H9 (cell line): ENCODE results near the gene VPS18. TPM values are rescaled to one million over a fixed set of nuclear protein-coding genes. Genes with fewer than 3 reads are reported as not detected.
A peak's percentile ranks its signal among the peaks of the same experiment; 100 is the strongest.

Experiments
- DNase-seq: peaks from one replicate; pipeline ENCODE4 v3.0.0-alpha.2; 2017
- H2AFZ ChIP-seq: one replicate; pipeline ENCODE4 v1.6.1; 2013; ENCODE audit warnings: mild to moderate bottlenecking, low read length, control low read depth, moderate library complexity
- H2AK5ac ChIP-seq: 2 replicates; pipeline ENCODE4 v1.6.1; 2013; ENCODE audit warnings: low read length, control low read depth, mixed read lengths; ENCODE audit not compliant: insufficient read length
- H2BK120ac ChIP-seq: one replicate; pipeline ENCODE4 v1.6.1; 2013; ENCODE audit warnings: low read depth, mild to moderate bottlenecking, low read length, control low read depth, inconsistent platforms; ENCODE audit not compliant: poor library complexity, severe bottlenecking
- H2BK12ac ChIP-seq: 2 replicates; pipeline ENCODE4 v1.6.1; 2013; ENCODE audit warnings: low read length, control low read depth, mixed read lengths, low read depth; ENCODE audit not compliant: insufficient read length
- H2BK15ac ChIP-seq: 2 replicates; pipeline ENCODE4 v1.6.1; 2013; ENCODE audit warnings: low read depth, low read length, control low read depth
- H2BK20ac ChIP-seq: one replicate; pipeline ENCODE4 v1.6.1; 2013; ENCODE audit warnings: low read depth, mild to moderate bottlenecking, low read length, control low read depth, inconsistent platforms; ENCODE audit not compliant: poor library complexity, severe bottlenecking
- H2BK5ac ChIP-seq: 2 replicates; pipeline ENCODE4 v1.6.1; 2013; ENCODE audit warnings: low read length, control low read depth, mixed read lengths; ENCODE audit not compliant: insufficient read length
- H3K14ac ChIP-seq: 2 replicates; pipeline ENCODE4 v1.6.1; 2013; ENCODE audit warnings: low read length, control low read depth; ENCODE audit not compliant: insufficient read depth
- H3K18ac ChIP-seq: 2 replicates; pipeline ENCODE4 v1.6.1; 2013; ENCODE audit warnings: low read depth, mild to moderate bottlenecking, mixed read lengths, low read length, control low read depth; ENCODE audit not compliant: insufficient read length
- H3K23ac ChIP-seq: 2 replicates; pipeline ENCODE4 v1.6.1; 2013; ENCODE audit warnings: low read length, control low read depth, mixed read lengths, low read depth; ENCODE audit not compliant: insufficient read length
- H3K23me2 ChIP-seq: 2 replicates; pipeline ENCODE4 v1.6.1; 2013; ENCODE audit warnings: low read depth, mild to moderate bottlenecking, mixed read lengths, low read length, control low read depth; ENCODE audit not compliant: insufficient read length, poor library complexity, severe bottlenecking
- H3K27ac ChIP-seq: 2 replicates; pipeline ENCODE4 v1.5.1; 2013; ENCODE audit warnings: low read length, control low read depth, mixed read lengths, low read depth; ENCODE audit not compliant: insufficient read length
- H3K27me3 ChIP-seq: 2 replicates; pipeline ENCODE4 v1.6.1; 2013; ENCODE audit warnings: low read length, control low read depth, inconsistent platforms; ENCODE audit not compliant: insufficient read depth
- H3K4ac ChIP-seq: 2 replicates; pipeline ENCODE4 v1.6.1; 2013; ENCODE audit warnings: low read depth, mild to moderate bottlenecking, control low read depth, inconsistent platforms, low read length, moderate library complexity
- H3K4me1 ChIP-seq: 2 replicates; pipeline ENCODE4 v1.6.1; 2013; ENCODE audit warnings: low read length, control low read depth, inconsistent platforms; ENCODE audit not compliant: insufficient read depth
- H3K4me2 ChIP-seq: 2 replicates; pipeline ENCODE4 v1.6.1; 2013; ENCODE audit warnings: low read length, control low read depth, mixed read lengths; ENCODE audit not compliant: insufficient read length, insufficient read depth
- H3K56ac ChIP-seq: 2 replicates; pipeline ENCODE4 v1.6.1; 2013; ENCODE audit warnings: low read depth, mild to moderate bottlenecking, mixed read lengths, low read length, control low read depth; ENCODE audit not compliant: insufficient read length
- H3K79me1 ChIP-seq: 2 replicates; pipeline ENCODE4 v1.6.1; 2013; ENCODE audit warnings: low read depth, mild to moderate bottlenecking, moderate library complexity, low read length, control low read depth, inconsistent platforms; ENCODE audit not compliant: insufficient read depth, poor library complexity, severe bottlenecking
- H3K79me2 ChIP-seq: 2 replicates; pipeline ENCODE4 v1.6.1; 2013; ENCODE audit warnings: low read length, control low read depth, inconsistent platforms; ENCODE audit not compliant: insufficient read depth
- H3K9ac ChIP-seq: 2 replicates; pipeline ENCODE4 v1.6.1; 2013; ENCODE audit warnings: low read length, control low read depth, mixed read lengths; ENCODE audit not compliant: insufficient read length; ENCODE audit errors: extremely low read depth
- H3K9me3 ChIP-seq: one replicate; pipeline ENCODE4 v1.6.1; 2013; ENCODE audit warnings: low read depth, low read length, inconsistent platforms; ENCODE audit not compliant: control insufficient read depth
- H3T11ph ChIP-seq: one replicate; pipeline ENCODE4 v1.6.1; 2013; ENCODE audit warnings: mild to moderate bottlenecking, low read length, control low read depth, inconsistent platforms
- H4K20me1 ChIP-seq: one replicate; pipeline ENCODE4 v1.6.1; 2013; ENCODE audit not compliant: control insufficient read depth, insufficient read length, insufficient read depth
- H4K5ac ChIP-seq: 2 replicates; pipeline ENCODE4 v1.6.1; 2013; ENCODE audit warnings: low read depth, mild to moderate bottlenecking, mixed read lengths, low read length, control low read depth; ENCODE audit not compliant: insufficient read length
- H4K8ac ChIP-seq: replicated peaks from 2 replicates; pipeline ENCODE4 v1.6.1; 2013; ENCODE audit warnings: low read length, control low read depth, mixed read lengths, low read depth; ENCODE audit not compliant: insufficient read length
- H4K91ac ChIP-seq: 2 replicates; pipeline ENCODE4 v1.6.1; 2013; ENCODE audit warnings: low read depth, mild to moderate bottlenecking, moderate library complexity, mixed read lengths, low read length, control low read depth; ENCODE audit not compliant: insufficient read length
- H3K27ac Mint-ChIP-seq, 3 experiments: 2 replicates in 2 of 3; 3 replicates in 1 of 3; pipeline ENCODE4 v1.8.0; 2020 to 2021; ENCODE audit warnings: mixed read lengths in 3 of 3, mild to moderate bottlenecking in 1 of 3, moderate library complexity in 1 of 3
- H3K27me3 Mint-ChIP-seq: 2 replicates; pipeline ENCODE4 v1.8.0; 2021; ENCODE audit warnings: low read depth, mild to moderate bottlenecking, moderate library complexity, mixed read lengths
- H3K36me3 Mint-ChIP-seq, 3 experiments: 2 replicates in 2 of 3; 3 replicates in 1 of 3; pipeline ENCODE4 v1.8.0; 2020 to 2021; ENCODE audit warnings: low read depth in 3 of 3, mixed read lengths in 3 of 3; ENCODE audit not compliant: insufficient read depth in 1 of 3
- H3K4me1 Mint-ChIP-seq, 2 experiments: 2 replicates each; pipeline ENCODE4 v1.8.0; 2020; ENCODE audit warnings: mixed read lengths in 2 of 2
- H3K4me3 Mint-ChIP-seq, 2 experiments: 2 replicates in 1 of 2; 3 replicates in 1 of 2; pipeline ENCODE4 v1.8.0; 2020 to 2021; ENCODE audit warnings: mild to moderate bottlenecking in 2 of 2, mixed read lengths in 2 of 2, moderate library complexity in 1 of 2
- H3K9me3 Mint-ChIP-seq, 2 experiments: 2 replicates in 1 of 2; 3 replicates in 1 of 2; pipeline ENCODE4 v1.8.0; 2020; ENCODE audit warnings: mild to moderate bottlenecking in 2 of 2, mixed read lengths in 2 of 2, moderate library complexity in 1 of 2
- WGBS: extraction: QIAGEN DNeasy Blood & Tissue Kit; methylation state at CpG from one replicate; pipeline ENCODE4 v1.1.7; 2013; ENCODE audit warnings: missing lambda C conversion rate, low lambda C conversion rate, mixed read lengths; ENCODE audit not compliant: insufficient read length; ENCODE audit errors: extremely low coverage; 5-methylcytosine and 5-hydroxymethylcytosine counted together
- total RNA-seq: library from RNA; stranded (reverse); gene quantifications from 2 replicates; pipeline ENCODE4 v1.2.1, GENCODE V29; 2021
- TF ChIP-seq, protein P1 (sequence below): fragments of 200-600 bp; sonication (generic); conservative IDR thresholded peaks from 3 replicates; pipeline ENCODE4 v1.8.0; 2021; ENCODE audit warnings: antibody characterized with exemption, mild to moderate bottlenecking

Gene VPS18
- total RNA-seq, 1 experiment from 2014 or later: 45.0 TPM

GRCh38 chr15:40932649-40933516 is 38.6 kb downstream of the VPS18 start:
- Mint-ChIP-seq H3K36me3 (no peaks in the 10 kb centered on the region), H3K4me3 (peak overlapping the region in 1 of 2 experiments; percentile 43; a peak in 1 of 5 replicates), H3K27ac (no peak overlapping the region), H3K4me1 (peaks cover 24 to 36% of the 10 kb centered on the region in 2 experiments), H3K27me3 (peaks cover 90% of the 10 kb centered on the region), H3K9me3 (no peaks in the 10 kb centered on the region; a peak in 1 of 5 replicates)
- no peak overlapping the region for H2AFZ ChIP-seq
- no CpG with 5 or more reads among the region's 11 CpGs for WGBS
- H2BK120ac ChIP-seq: no peak overlapping the region
- no peak overlapping the region for H2AK5ac ChIP-seq
- no peak overlapping the region for H3K27ac ChIP-seq
- no peaks in the 10 kb centered on the region for H3K9me3 ChIP-seq
- no peak overlapping the region for H3K18ac ChIP-seq
- H4K8ac ChIP-seq: no peak overlapping the region
- no peak overlapping the region for H3K9ac ChIP-seq
- H3K79me1 ChIP-seq: no peaks in the 10 kb centered on the region
- H2BK20ac ChIP-seq: no peak overlapping the region
- H4K91ac ChIP-seq: no peak overlapping the region
- DNase-seq: no peak
- no peak overlapping the region for H2BK15ac ChIP-seq
- H3K4me2 ChIP-seq: no peak overlapping the region
- no peak overlapping the region for H3K14ac ChIP-seq
- H3K23ac ChIP-seq: no peak overlapping the region
- no peaks in the 10 kb centered on the region for H3K4me1 ChIP-seq
- TF ChIP-seq, protein P1, sequence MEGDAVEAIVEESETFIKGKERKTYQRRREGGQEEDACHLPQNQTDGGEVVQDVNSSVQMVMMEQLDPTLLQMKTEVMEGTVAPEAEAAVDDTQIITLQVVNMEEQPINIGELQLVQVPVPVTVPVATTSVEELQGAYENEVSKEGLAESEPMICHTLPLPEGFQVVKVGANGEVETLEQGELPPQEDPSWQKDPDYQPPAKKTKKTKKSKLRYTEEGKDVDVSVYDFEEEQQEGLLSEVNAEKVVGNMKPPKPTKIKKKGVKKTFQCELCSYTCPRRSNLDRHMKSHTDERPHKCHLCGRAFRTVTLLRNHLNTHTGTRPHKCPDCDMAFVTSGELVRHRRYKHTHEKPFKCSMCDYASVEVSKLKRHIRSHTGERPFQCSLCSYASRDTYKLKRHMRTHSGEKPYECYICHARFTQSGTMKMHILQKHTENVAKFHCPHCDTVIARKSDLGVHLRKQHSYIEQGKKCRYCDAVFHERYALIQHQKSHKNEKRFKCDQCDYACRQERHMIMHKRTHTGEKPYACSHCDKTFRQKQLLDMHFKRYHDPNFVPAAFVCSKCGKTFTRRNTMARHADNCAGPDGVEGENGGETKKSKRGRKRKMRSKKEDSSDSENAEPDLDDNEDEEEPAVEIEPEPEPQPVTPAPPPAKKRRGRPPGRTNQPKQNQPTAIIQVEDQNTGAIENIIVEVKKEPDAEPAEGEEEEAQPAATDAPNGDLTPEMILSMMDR: no peak
- H4K5ac ChIP-seq: no peak overlapping the region
- H2BK12ac ChIP-seq: no peak overlapping the region
- peaks cover 26% of the 10 kb centered on the region; the same call in 1 of the 2 replicates for H3K27me3 ChIP-seq
- H3T11ph ChIP-seq: no peak overlapping the region
- H3K56ac ChIP-seq: no peak overlapping the region
- peaks cover 28% of the 10 kb centered on the region for H3K23me2 ChIP-seq
- no peaks in the 10 kb centered on the region for H4K20me1 ChIP-seq
- no peak overlapping the region for H2BK5ac ChIP-seq
- H3K79me2 ChIP-seq: no peaks in the 10 kb centered on the region
- H3K4ac ChIP-seq: no peak overlapping the region
